HepG2 (cell line): ENCODE results near the gene FAAP100. TPM values are rescaled to one million over a fixed set of nuclear protein-coding genes. Genes with fewer than 3 reads are reported as not detected.

Experiments used
- ARHGAP35 ChIP-seq: sonication (generic); formaldehyde crosslinking; IDR thresholded peaks from 2 replicates; pipeline ENCODE4 v1.9.0; 2022; ENCODE audit warnings: mild to moderate bottlenecking, inconsistent platforms, moderate library complexity, missing genetic modification reagents, borderline replicate concordance
- CENPX ChIP-seq: sonication (generic); formaldehyde crosslinking; IDR thresholded peaks from 2 replicates; pipeline ENCODE4 v1.9.0; 2021; ENCODE audit warnings: mild to moderate bottlenecking, missing genetic modification reagents, moderate library complexity
- EEA1 ChIP-seq: sonication (generic); formaldehyde crosslinking; IDR thresholded peaks from 2 replicates; pipeline ENCODE4 v1.5.1; 2020; ENCODE audit warnings: mild to moderate bottlenecking, missing genetic modification reagents, borderline replicate concordance
- FIP1L1 ChIP-seq: fragments of 200-400 bp; formaldehyde crosslinking; IDR thresholded peaks from 2 replicates; pipeline ENCODE4 v1.6.1; 2018; ENCODE audit warnings: low read depth, mild to moderate bottlenecking, low read length, moderate library complexity, borderline replicate concordance; ENCODE audit not compliant: insufficient read depth
- GZF1 ChIP-seq: sonication (generic); formaldehyde crosslinking; IDR thresholded peaks from 2 replicates; pipeline ENCODE4 v1.5.1; 2020; ENCODE audit warnings: mild to moderate bottlenecking, missing genetic modification reagents
- HES4 ChIP-seq: sonication (generic); formaldehyde crosslinking; IDR thresholded peaks from 2 replicates; pipeline ENCODE4 v1.9.0; 2021; ENCODE audit warnings: mild to moderate bottlenecking, missing genetic modification reagents, borderline replicate concordance
- HMGXB4 ChIP-seq, 2 experiments: sonication (generic) in 1 of 2; formaldehyde crosslinking in 1 of 2; IDR thresholded peaks; 2 replicates each; pipeline versions ENCODE4 v1.4.0 to v1.6.1; 2018 to 2020; ENCODE audit warnings: missing genetic modification reagents in 2 of 2, borderline replicate concordance in 1 of 2, low read depth in 1 of 2, mild to moderate bottlenecking in 1 of 2, missing biosample characterization in 1 of 2
- KLF11 ChIP-seq: IDR thresholded peaks from 2 replicates; pipeline ENCODE4 v1.6.1; 2016; ENCODE audit warnings: missing compliant biosample characterization
- NFIC ChIP-seq: IDR thresholded peaks from 2 replicates; pipeline ENCODE4 v1.6.1; 2012; ENCODE audit warnings: mild to moderate bottlenecking, low read length, inconsistent platforms
- NR3C1 ChIP-seq: sonication (generic); formaldehyde crosslinking; IDR thresholded peaks from 2 replicates; pipeline ENCODE4 v1.4.0; 2020; ENCODE audit warnings: missing genetic modification reagents
- RNF219 ChIP-seq: sonication (generic); formaldehyde crosslinking; IDR thresholded peaks from 2 replicates; pipeline ENCODE4 v1.5.0; 2020; ENCODE audit warnings: mild to moderate bottlenecking, missing genetic modification reagents
- TIGD3 ChIP-seq: sonication (generic); formaldehyde crosslinking; IDR thresholded peaks from 2 replicates; pipeline ENCODE4 v1.5.1; 2020; ENCODE audit warnings: mild to moderate bottlenecking, missing genetic modification reagents, borderline replicate concordance
- ZFP37 ChIP-seq: sonication (generic); formaldehyde crosslinking; IDR thresholded peaks from 2 replicates; pipeline ENCODE4 v1.4.0; 2020; ENCODE audit warnings: missing genetic modification reagents, borderline replicate concordance
- ZMAT5 ChIP-seq: sonication (generic); formaldehyde crosslinking; IDR thresholded peaks from 2 replicates; pipeline ENCODE4 v1.5.0; 2020; ENCODE audit warnings: mild to moderate bottlenecking, low read depth, missing genetic modification reagents, borderline replicate concordance
- ZNF180 ChIP-seq: sonication (generic); formaldehyde crosslinking; IDR thresholded peaks from 2 replicates; pipeline ENCODE4 v1.4.0; 2020; ENCODE audit warnings: low read depth, missing genetic modification reagents, borderline replicate concordance
- ZNF235 ChIP-seq: sonication (generic); formaldehyde crosslinking; IDR thresholded peaks from 2 replicates; pipeline ENCODE4 v1.8.1; 2023; ENCODE audit warnings: mild to moderate bottlenecking, missing genetic modification reagents, borderline replicate concordance
- ZNF274 ChIP-seq: sonication (generic); formaldehyde crosslinking; IDR thresholded peaks from 2 replicates; pipeline ENCODE4 v1.5.1; 2020; ENCODE audit warnings: mild to moderate bottlenecking, missing genetic modification reagents
- ZNF639 ChIP-seq: conservative IDR thresholded peaks from 2 replicates; pipeline ENCODE4 v1.6.1; 2018; ENCODE audit warnings: missing genetic modification reagents
- ZNF691 ChIP-seq: sonication (generic); formaldehyde crosslinking; IDR thresholded peaks from 2 replicates; pipeline ENCODE4 v1.4.0; 2020; ENCODE audit warnings: missing genetic modification reagents, low read depth, mild to moderate bottlenecking, borderline replicate concordance
- ZNF75D ChIP-seq: sonication (generic); formaldehyde crosslinking; IDR thresholded peaks from 2 replicates; pipeline ENCODE4 v1.8.1; 2023; ENCODE audit warnings: missing genetic modification reagents, mild to moderate bottlenecking, borderline replicate concordance
- ZNF792 ChIP-seq: IDR thresholded peaks from 2 replicates; pipeline ENCODE4 v1.6.1; 2016
- polyA plus RNA-seq, 8 experiments: library from polyadenylated mRNA; depleted of rRNA in 3 of 8; stranded (reverse) in 7 of 8; unstranded in 1 of 8; fragments of >200 nt; fragmentation: Illumina TruSeq in 4 of 8; extraction: Trizol in 4 of 8; gene quantifications; 2 replicates each; pipeline versions ENCODE4 v1.2.1 to v1.2.3, GENCODE V29; 2011 to 2016; ENCODE audit warnings: low read depth in 4 of 8, missing spikeins in 1 of 8, mixed read lengths in 1 of 8; ENCODE audit not compliant: insufficient read depth in 1 of 8
- total RNA-seq, 5 experiments: library from RNA; depleted of rRNA; stranded (reverse); fragments of >200 nt; fragmentation: Illumina TruSeq; extraction: Trizol; gene quantifications; 2 replicates each; pipeline ENCODE4 v1.2.3, GENCODE V29; 2016; ENCODE audit warnings: low read depth in 1 of 5

Gene FAAP100
- total and polyA plus RNA-seq, 2 of the 13 experiments (the other 11 are each of a cell fraction or from before 2014, with no cell fraction given), result 7.6 to 20.8 TPM

GRCh38 chr17:81576621-81577277 is 24.6 kb upstream of the FAAP100 start (continued):
- no peak for TF ChIP-seq ZMAT5
- no peak for TF ChIP-seq FIP1L1
- TF ChIP-seq EEA1 (CRISPR knock-in tag), result no peak
- no peak for TF ChIP-seq ZNF180 (CRISPR knock-in tag)
- TF ChIP-seq ARHGAP35, result no peak
- TF ChIP-seq ZNF792 (CRISPR knock-in tag), result no peak
- peak; percentile 45; the same call in 1 of the 2 replicates for TF ChIP-seq NFIC
- no peak for TF ChIP-seq ZFP37 (CRISPR knock-in tag)
- no peak for TF ChIP-seq TIGD3 (CRISPR knock-in tag)
- no peak; a peak in 1 of 4 replicates for TF ChIP-seq HMGXB4 (CRISPR knock-in tag; IDR thresholded peaks at IDR 0.05; ENCODE audit: borderline replicate concordance in 1 of 2, low read depth in 1 of 2)
- TF ChIP-seq ZNF235 (CRISPR knock-in tag), result no peak
- no peak for TF ChIP-seq HES4 (CRISPR knock-in tag)
- TF ChIP-seq RNF219, result no peak
- TF ChIP-seq ZNF274, result no peak
- TF ChIP-seq ZNF639, result no peak
- no peak for TF ChIP-seq CENPX (CRISPR knock-in tag)
- no peak for TF ChIP-seq ZNF75D
- TF ChIP-seq ZNF691 (CRISPR knock-in tag), result no peak
- TF ChIP-seq KLF11, result no peak
- no peak for TF ChIP-seq GZF1 (CRISPR knock-in tag)
- TF ChIP-seq NR3C1, result no peak
